DND-41 (cell line): ENCODE data around the gene CRYGB.

Experiments
- CTCF ChIP-seq: IDR thresholded peaks from 2 replicates; pipeline ENCODE4 v1.5.1; 2012; ENCODE audit warnings: borderline replicate concordance, low read length, moderate library complexity, mild to moderate bottlenecking; ENCODE audit not compliant: poor library complexity, severe bottlenecking; ENCODE audit errors: extremely low read depth
- EZH2 ChIP-seq: IDR thresholded peaks from 3 replicates; pipeline ENCODE4 v1.6.1; 2012; ENCODE audit warnings: borderline replicate concordance, low read depth, mild to moderate bottlenecking, moderate library complexity, low read length, inconsistent platforms; ENCODE audit not compliant: severe bottlenecking

- no peak for TF ChIP-seq CTCF
- TF ChIP-seq EZH2, result no peak
These were observed 33.0 kb downstream of the CRYGB start for GRCh38 chr2:208112969-208113368.
